ENCODE measurements around the gene TNIK. TPM values are rescaled to one million over a fixed set of nuclear protein-coding genes. Genes with fewer than 3 reads are reported as not detected.

Gene TNIK
- total and polyA plus RNA-seq, 10 donors = 0.85 to 34.5 (median 14.1) TPM

DNA sequence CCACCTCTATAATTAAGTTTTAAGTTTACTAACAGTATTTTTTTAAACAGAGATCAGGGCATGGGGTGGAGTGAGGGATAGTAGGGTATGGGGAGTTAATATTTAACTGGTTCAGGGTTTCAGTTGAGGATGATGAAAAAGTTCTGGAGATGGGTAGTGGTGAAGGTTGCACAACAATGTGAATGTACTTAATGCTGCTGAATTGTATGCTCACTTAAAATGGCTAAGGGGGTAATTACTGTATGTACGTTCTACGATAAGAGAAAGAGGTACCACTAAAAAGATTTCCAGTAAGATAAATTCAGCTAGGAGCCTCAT lies 101.4 kb downstream of the TNIK start:
- Histone ChIP-seq H3K27me3 (replicated peaks in 1 of 7) (no peaks in the 10 kb centered on the region), H3K27ac (no peak overlapping the region), H3K9me3 (no peaks in the 10 kb centered on the region), H3K4me3 (no peak overlapping the region), H3K36me3 (no peaks in the 10 kb centered on the region), H3K4me1 (no peaks in the 10 kb centered on the region)
- WGBS, 5 donors = 60 to 96% (median 83%) methylated on average over 2 of the region's 2 CpGs
- TF ChIP-seq, protein P1, sequence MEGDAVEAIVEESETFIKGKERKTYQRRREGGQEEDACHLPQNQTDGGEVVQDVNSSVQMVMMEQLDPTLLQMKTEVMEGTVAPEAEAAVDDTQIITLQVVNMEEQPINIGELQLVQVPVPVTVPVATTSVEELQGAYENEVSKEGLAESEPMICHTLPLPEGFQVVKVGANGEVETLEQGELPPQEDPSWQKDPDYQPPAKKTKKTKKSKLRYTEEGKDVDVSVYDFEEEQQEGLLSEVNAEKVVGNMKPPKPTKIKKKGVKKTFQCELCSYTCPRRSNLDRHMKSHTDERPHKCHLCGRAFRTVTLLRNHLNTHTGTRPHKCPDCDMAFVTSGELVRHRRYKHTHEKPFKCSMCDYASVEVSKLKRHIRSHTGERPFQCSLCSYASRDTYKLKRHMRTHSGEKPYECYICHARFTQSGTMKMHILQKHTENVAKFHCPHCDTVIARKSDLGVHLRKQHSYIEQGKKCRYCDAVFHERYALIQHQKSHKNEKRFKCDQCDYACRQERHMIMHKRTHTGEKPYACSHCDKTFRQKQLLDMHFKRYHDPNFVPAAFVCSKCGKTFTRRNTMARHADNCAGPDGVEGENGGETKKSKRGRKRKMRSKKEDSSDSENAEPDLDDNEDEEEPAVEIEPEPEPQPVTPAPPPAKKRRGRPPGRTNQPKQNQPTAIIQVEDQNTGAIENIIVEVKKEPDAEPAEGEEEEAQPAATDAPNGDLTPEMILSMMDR (IDR thresholded peaks at IDR 0.05 in 8 of 11, conservative IDR thresholded peaks at IDR 0.05 in 3 of 11) = no peak
- TF ChIP-seq POLR2A (IDR thresholded peaks at IDR 0.05) = no peak
- TF ChIP-seq POLR2AphosphoS5 (IDR thresholded peaks at IDR 0.05) = no peak
- intact Hi-C loops (cut with DNase I; ENCODE audit: low total_unique reads) = no loop called here
- no peak for DNase-seq

DNA sequence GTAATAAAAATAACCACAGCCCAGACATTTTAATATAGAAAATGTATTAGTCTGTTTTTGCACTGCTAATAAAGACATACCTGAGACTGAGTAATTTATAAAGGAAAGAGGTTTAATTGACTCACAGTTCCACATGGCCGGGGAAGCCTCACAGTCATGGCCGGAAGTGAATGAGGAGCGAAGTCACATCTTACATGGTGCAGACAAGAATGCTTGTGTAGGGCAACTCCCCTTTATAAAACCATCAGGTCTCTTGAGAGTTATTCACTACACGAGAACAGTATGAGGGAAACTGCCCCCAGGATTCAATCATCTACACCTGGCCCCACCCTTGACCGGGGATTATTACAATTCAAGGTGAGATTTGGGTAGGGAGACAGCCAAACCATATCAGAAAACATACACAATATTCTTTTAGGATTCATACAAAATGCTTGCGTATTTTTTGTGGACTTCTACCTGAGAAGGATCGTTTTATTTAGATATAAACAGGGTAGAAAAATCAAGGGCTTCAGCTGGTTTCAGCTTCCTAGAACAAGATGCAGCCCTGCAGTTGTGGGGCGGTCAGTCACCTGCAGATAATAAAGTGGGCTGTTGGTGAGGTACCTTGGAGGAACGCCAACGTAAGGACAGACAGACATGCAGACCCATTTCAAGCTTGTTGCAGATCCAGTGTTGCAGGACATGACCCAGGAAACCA lies 101.9 kb downstream of the TNIK start:
- DNase-seq = no peak
- Histone ChIP-seq H3K9me3 (no peaks in the 10 kb centered on the region), H3K4me1 (no peaks in the 10 kb centered on the region), H3K27me3 (replicated peaks in 1 of 7) (no peaks in the 10 kb centered on the region), H3K27ac (no peak overlapping the region), H3K36me3 (no peaks in the 10 kb centered on the region), H3K4me3 (no peak overlapping the region)
- TF ChIP-seq, protein P1 (IDR thresholded peaks at IDR 0.05 in 8 of 11, conservative IDR thresholded peaks at IDR 0.05 in 3 of 11) = no peak
- TF ChIP-seq POLR2A (IDR thresholded peaks at IDR 0.05) (no peak), POLR2AphosphoS5 (IDR thresholded peaks at IDR 0.05) (no peak)
- 74 to 84% (median 79%) methylated on average over 10 of the region's 10 CpGs for WGBS, 5 donors
- intact Hi-C loops (cut with DNase I; ENCODE audit: low total_unique reads) = no loop called here

DNA sequence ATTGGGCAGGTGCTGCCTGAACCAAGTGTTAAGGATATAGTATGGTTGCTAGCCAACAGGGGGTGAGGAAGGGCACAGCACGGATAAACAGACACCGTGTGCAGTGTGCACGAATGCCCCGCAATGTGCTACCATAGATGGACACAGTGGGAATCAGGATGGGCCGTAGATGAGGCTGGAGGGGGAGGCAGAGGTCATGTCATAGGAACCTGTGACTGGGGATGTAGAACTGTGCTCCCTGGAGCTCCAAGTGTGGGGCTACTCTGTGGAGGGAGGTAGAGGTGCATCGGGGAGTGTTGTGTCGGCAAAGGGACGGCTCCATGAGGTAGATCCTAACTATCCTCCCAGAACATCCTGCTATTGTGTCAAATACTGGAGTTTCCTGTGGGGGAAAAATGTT lies 102.5 kb downstream of the TNIK start:
- Histone ChIP-seq H3K9me3 (no peaks in the 10 kb centered on the region), H3K27me3 (replicated peaks in 1 of 7) (no peaks in the 10 kb centered on the region), H3K4me3 (no peak overlapping the region), H3K27ac (no peak overlapping the region), H3K4me1 (no peaks in the 10 kb centered on the region), H3K36me3 (no peaks in the 10 kb centered on the region)
- 84 to 93% (median 92%) methylated on average over 8 of the region's 8 CpGs for WGBS, 5 donors
- intact Hi-C loops (cut with DNase I; ENCODE audit: low total_unique reads) = no loop called here
- DNase-seq = no peak
- TF ChIP-seq POLR2AphosphoS5 (IDR thresholded peaks at IDR 0.05) = no peak
- TF ChIP-seq, protein P1 (IDR thresholded peaks at IDR 0.05 in 8 of 11, conservative IDR thresholded peaks at IDR 0.05 in 3 of 11) = no peak
- TF ChIP-seq POLR2A (IDR thresholded peaks at IDR 0.05) = no peak

DNA sequence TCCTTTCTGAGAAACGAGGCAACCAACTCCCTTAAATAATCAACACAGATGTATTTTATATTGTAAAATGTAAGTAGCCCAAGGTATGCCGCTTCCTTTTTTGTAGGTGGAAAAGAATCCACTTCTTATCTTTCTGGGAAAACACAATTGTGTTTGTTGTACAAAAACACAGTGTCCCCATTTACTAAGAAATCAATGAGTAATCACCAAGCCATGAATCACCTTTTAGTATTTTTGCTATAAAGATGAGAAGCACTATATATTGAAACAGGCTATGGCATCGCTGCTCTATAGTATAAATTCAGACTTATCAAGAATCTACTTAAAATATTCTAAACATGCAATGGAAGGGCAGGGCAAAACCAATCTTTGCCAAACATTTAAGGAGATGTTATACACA lies 104.0 kb downstream of the TNIK start:
- H3K27ac ChIP-seq = no peak overlapping the region
- no peaks in the 10 kb centered on the region for H3K9me3 ChIP-seq
- TF ChIP-seq POLR2A (IDR thresholded peaks at IDR 0.05) (no peak), POLR2AphosphoS5 (IDR thresholded peaks at IDR 0.05) (no peak)
- TF ChIP-seq, protein P1 (IDR thresholded peaks at IDR 0.05 in 8 of 11, conservative IDR thresholded peaks at IDR 0.05 in 3 of 11) = no peak
- DNase-seq = no peak
- no peaks in the 10 kb centered on the region for H3K4me1 ChIP-seq
- no peaks in the 10 kb centered on the region for H3K27me3 ChIP-seq (replicated peaks in 1 of 7)
- intact Hi-C loops (cut with DNase I; ENCODE audit: low total_unique reads) = no loop called here
- 88 to 96% (median 93%) methylated on average over 3 of the region's 3 CpGs for WGBS, 5 donors
- no peak overlapping the region for H3K4me3 ChIP-seq
- H3K36me3 ChIP-seq = no peaks in the 10 kb centered on the region
